Liver (tissue), 9 donors: Measurements from ENCODE around the gene FAU. TPM values are rescaled to one million over a fixed set of nuclear protein-coding genes. Genes with fewer than 3 reads are reported as not detected.

Source experiments
- DNase-seq: peaks from one replicate; pipeline ENCODE4 v3.0.0-alpha.2; 2017; ENCODE audit warnings: low spot score
- H3K27ac ChIP-seq, 2 donors: one replicate each; pipeline ENCODE4 v1.7.0; 2013; ENCODE audit warnings: inconsistent platforms in 2 of 2, low read length in 2 of 2, control low read depth in 1 of 2, low read depth in 1 of 2, mild to moderate bottlenecking in 1 of 2
- H3K27me3 ChIP-seq, 4 donors: one replicate each; pipeline versions ENCODE4 v1.6.1 to v1.7.0; 2013; ENCODE audit warnings: low read length in 3 of 4, inconsistent platforms in 1 of 4, mild to moderate bottlenecking in 1 of 4, moderate library complexity in 1 of 4; ENCODE audit not compliant: control insufficient read depth in 4 of 4, insufficient read depth in 4 of 4
- H3K36me3 ChIP-seq, 4 donors: one replicate each; pipeline versions ENCODE4 v1.6.1 to v1.7.0; 2013; ENCODE audit warnings: low read length in 3 of 4, mild to moderate bottlenecking in 3 of 4, low read depth in 1 of 4, moderate library complexity in 1 of 4; ENCODE audit not compliant: control insufficient read depth in 4 of 4, insufficient read depth in 3 of 4
- H3K4me1 ChIP-seq, 4 donors: one replicate each; pipeline versions ENCODE4 v1.6.1 to v1.7.0; 2013; ENCODE audit warnings: low read length in 3 of 4, mild to moderate bottlenecking in 3 of 4, moderate library complexity in 1 of 4; ENCODE audit not compliant: control insufficient read depth in 4 of 4, insufficient read depth in 4 of 4
- H3K4me3 ChIP-seq, 3 donors: one replicate each; pipeline versions ENCODE4 v1.6.1 to v1.7.0; 2013; ENCODE audit warnings: low read length in 3 of 3, control low read depth in 1 of 3, low read depth in 1 of 3, mild to moderate bottlenecking in 1 of 3
- H3K9ac ChIP-seq, 2 donors: one replicate each; pipeline ENCODE4 v1.7.0; 2013; ENCODE audit warnings: low read length in 2 of 2, mild to moderate bottlenecking in 2 of 2, moderate library complexity in 2 of 2, control low read depth in 1 of 2, low read depth in 1 of 2
- H3K9me3 ChIP-seq, 4 donors: one replicate each; pipeline versions ENCODE4 v1.6.1 to v1.7.0; 2013; ENCODE audit warnings: low read length in 3 of 4; ENCODE audit not compliant: control insufficient read depth in 4 of 4
- ATF3 ChIP-seq: IDR thresholded peaks from 2 replicates; pipeline ENCODE4 v1.6.1; 2016; ENCODE audit warnings: antibody characterized with exemption
- CTCF ChIP-seq: fragments of 150-350 bp; IDR thresholded peaks from 2 replicates; pipeline ENCODE4 v1.5.1; 2017; ENCODE audit warnings: improper control_type of control experiment, low read depth, low read length; ENCODE audit not compliant: missing input control
- EGR1 ChIP-seq, 2 donors: IDR thresholded peaks; 2 replicates each; pipeline ENCODE4 v1.6.1; 2016 to 2018; ENCODE audit warnings: antibody characterized with exemption in 2 of 2, low read depth in 2 of 2
- GABPA ChIP-seq, 2 donors: IDR thresholded peaks in 1 of 2; conservative IDR thresholded peaks in 1 of 2; 2 replicates each; pipeline ENCODE4 v1.6.1; 2016; ENCODE audit warnings: antibody characterized with exemption in 2 of 2, mild to moderate bottlenecking in 1 of 2, moderate library complexity in 1 of 2
- HNF4A ChIP-seq, 2 donors: conservative IDR thresholded peaks; 2 replicates each; pipeline ENCODE4 v1.6.1; 2016; ENCODE audit warnings: antibody characterized with exemption in 2 of 2, mild to moderate bottlenecking in 2 of 2
- HNF4G ChIP-seq: IDR thresholded peaks from 2 replicates; pipeline ENCODE4 v1.6.1; 2016; ENCODE audit warnings: antibody characterized with exemption
- NR2F2 ChIP-seq: IDR thresholded peaks from 2 replicates; pipeline ENCODE4 v1.6.1; 2016; ENCODE audit warnings: antibody characterized with exemption
- RAD21 ChIP-seq, 2 donors: IDR thresholded peaks; 2 replicates each; pipeline ENCODE4 v1.6.1; 2016; ENCODE audit warnings: antibody characterized with exemption in 2 of 2, mild to moderate bottlenecking in 2 of 2
- REST ChIP-seq: IDR thresholded peaks from 2 replicates; pipeline ENCODE4 v1.6.1; 2016; ENCODE audit warnings: antibody characterized with exemption, mild to moderate bottlenecking
- RXRA ChIP-seq, 2 donors: IDR thresholded peaks; 2 replicates each; pipeline ENCODE4 v1.6.1; 2017 to 2018; ENCODE audit warnings: antibody characterized with exemption in 2 of 2, mild to moderate bottlenecking in 1 of 2
- SP1 ChIP-seq: IDR thresholded peaks from 2 replicates; pipeline ENCODE4 v1.6.1; 2018; ENCODE audit warnings: antibody characterized with exemption, mild to moderate bottlenecking
- ZBTB33 ChIP-seq: IDR thresholded peaks from 2 replicates; pipeline ENCODE4 v1.6.1; 2016; ENCODE audit warnings: antibody characterized with exemption
- WGBS: extraction: QIAGEN DNeasy Blood & Tissue Kit; methylation state at CpG from one replicate; pipeline ENCODE4 v1.1.7; 2013; 5-methylcytosine and 5-hydroxymethylcytosine counted together
- polyA plus RNA-seq, 2 donors: library from polyadenylated mRNA; stranded (reverse) in 1 of 2; unstranded in 1 of 2; fragments of 200-250 nt in 1 of 2; fragments of >200 nt in 1 of 2; fragmentation: Nextera tagmentation in 1 of 2; extraction: Ambion mirVana in 1 of 2; gene quantifications; one replicate each; pipeline versions ENCODE4 v1.2.1 to v1.2.3, GENCODE V29; 2013 to 2015
- total RNA-seq, 2 donors: library from RNA; depleted of rRNA; stranded (reverse); fragments of >200 nt; gene quantifications; one replicate each; pipeline ENCODE4 v1.2.3, GENCODE V29; 2014
- donor health status: healthy.
- donor health status: healthy.
- donor health status: healthy.
- donor health status: healthy.
- donor health status: healthy.

The FAU gene
- total and polyA plus RNA-seq, 4 donors: 199 to 535 (median 362) TPM

GRCh38 chr11:65095427-65095826 is 26.5 kb downstream of the FAU start:
- Histone ChIP-seq H3K27me3 (no peaks in the 10 kb centered on the region), H3K9ac (no peak overlapping the region), H3K4me1 (peaks cover 2 to 15% (median 12%) of the 10 kb centered on the region in 4 donors), H3K9me3 (no peaks in the 10 kb centered on the region), H3K36me3 (peaks cover 0 to 6% (median 0%) of the 10 kb centered on the region in 4 donors), H3K4me3 (no peak overlapping the region), H3K27ac (no peak overlapping the region)
- 79% methylated on average over 22 of the region's 22 CpGs for WGBS
- TF ChIP-seq RAD21 (IDR thresholded peaks at IDR 0.05) (no peak), REST (no peak), ATF3 (no peak), SP1 (no peak), RXRA (IDR thresholded peaks at IDR 0.05) (no peak), CTCF (no peak)
- no peak for DNase-seq

- no peak overlapping the region for H3K9ac ChIP-seq
- H3K27ac ChIP-seq: no peak overlapping the region
- DNase-seq: no peak
- H3K27me3 ChIP-seq: no peaks in the 10 kb centered on the region
- 98% methylated on average over 4 of the region's 4 CpGs for WGBS
- peaks cover 5 to 37% (median 12%) of the 10 kb centered on the region in 4 donors for H3K36me3 ChIP-seq
- H3K4me1 ChIP-seq: peaks cover 0 to 4% (median 2%) of the 10 kb centered on the region in 4 donors
- TF ChIP-seq HNF4A (conservative IDR thresholded peaks at IDR 0.05): no peak
- no peak for TF ChIP-seq RXRA (IDR thresholded peaks at IDR 0.05)
- no peak for TF ChIP-seq EGR1 (IDR thresholded peaks at IDR 0.05; ENCODE audit: low read depth in 2 of 2)
- TF ChIP-seq REST: no peak
- no peak for TF ChIP-seq ATF3
- no peak for TF ChIP-seq HNF4G
- TF ChIP-seq NR2F2: no peak
- no peak for TF ChIP-seq GABPA (IDR thresholded peaks at IDR 0.05 in 1 of 2, conservative IDR thresholded peaks at IDR 0.05 in 1 of 2)
- TF ChIP-seq ZBTB33: no peak
- TF ChIP-seq RAD21 (IDR thresholded peaks at IDR 0.05): no peak
- no peaks in the 10 kb centered on the region for H3K9me3 ChIP-seq
- H3K4me3 ChIP-seq: no peak overlapping the region
Measured at GRCh38 chr11:65090628-65091027, 31.3 kb downstream of the FAU start.
